Right lung (tissue), 5 donors: Measurements from ENCODE around the gene C1QTNF7. TPM values are rescaled to one million over a fixed set of nuclear protein-coding genes. Genes with fewer than 3 reads are reported as not detected.

ENCODE experiments used
- polyA plus RNA-seq, 5 donors: library from polyadenylated mRNA; unstranded; fragments of 120-200 nt; gene quantifications; one replicate each; pipeline versions ENCODE4 v1.2.1 to v1.2.3, GENCODE V29; 2013; ENCODE audit warnings: inconsistent platforms in 1 of 5, low replicate concordance in 1 of 5; ENCODE audit not compliant: insufficient read length in 5 of 5, insufficient read depth in 1 of 5

The C1QTNF7 gene
- polyA plus RNA-seq, 5 donors: 11.7 to 19.0 (median 16.1) TPM

Other genes with a start within 250 kb of the C1QTNF7 start
- 10 to 100 TPM; 37.5 to 61.3 (median 51.7) TPM for gene CC2D2A, start 41.8 kb downstream of the C1QTNF7 start, polyA plus RNA-seq
- gene FBXL5, start 227.3 kb downstream of the C1QTNF7 start, polyA plus RNA-seq: 100 to 1,000 TPM in 3 of 5 donors, 10 to 100 TPM in 2; 79.7 to 120 (median 104) TPM